Measurements from ENCODE around the gene SLC23A2. TPM values are rescaled to one million over a fixed set of nuclear protein-coding genes. Genes with fewer than 3 reads are reported as not detected.

SLC23A2 gene
- total and polyA plus RNA-seq, 8 donors: 4.3 to 12.9 (median 8.8) TPM

DNA sequence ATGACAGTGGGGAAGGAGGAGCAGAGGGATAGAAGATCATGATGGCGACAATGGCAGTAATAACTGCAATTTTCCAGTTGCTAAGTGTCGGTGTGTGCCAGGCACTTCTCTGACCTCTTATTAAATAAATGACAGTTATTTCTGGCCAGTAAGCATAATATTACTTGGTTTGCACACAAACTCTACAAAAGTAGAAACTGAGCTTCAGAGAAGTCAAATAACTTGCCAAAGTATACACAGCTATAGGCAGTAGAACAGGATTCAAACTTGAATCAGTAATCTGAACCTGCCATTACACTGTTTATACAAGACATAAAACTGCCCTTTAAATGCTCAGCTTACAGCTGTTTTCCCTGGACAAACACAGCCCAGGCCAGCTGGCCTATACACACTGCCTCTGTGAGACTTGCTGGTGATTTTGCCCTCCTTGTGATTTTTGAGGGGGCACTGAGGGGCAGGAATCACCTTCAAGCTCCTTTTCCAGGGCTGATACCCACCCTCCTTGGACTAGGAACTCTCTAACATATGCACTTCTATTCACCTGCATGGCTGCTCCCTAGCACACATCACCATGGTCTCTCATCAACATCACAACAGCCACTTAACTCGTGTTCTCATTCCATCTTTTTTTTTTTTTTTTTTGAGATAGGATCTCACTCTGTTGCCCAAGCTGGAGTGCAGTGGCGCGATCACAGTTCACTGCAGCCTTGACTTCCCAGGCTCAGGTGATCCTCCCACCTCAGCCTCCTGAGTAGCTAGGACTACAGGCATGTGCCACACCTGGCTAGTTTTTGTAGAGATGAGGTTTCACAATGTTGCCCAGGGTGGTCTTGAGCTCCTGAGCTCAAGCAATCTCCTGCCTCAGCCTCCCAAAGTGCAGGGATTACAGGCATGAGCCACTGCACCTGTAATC is 63.6 kb downstream of the SLC23A2 start:
- DNase-seq (peak in 1 of 6 donors; percentile 25), FAIRE-seq (no peak), ATAC-seq (peak; percentile 84 to 93 (median 92))
- TF ChIP-seq, protein P1, sequence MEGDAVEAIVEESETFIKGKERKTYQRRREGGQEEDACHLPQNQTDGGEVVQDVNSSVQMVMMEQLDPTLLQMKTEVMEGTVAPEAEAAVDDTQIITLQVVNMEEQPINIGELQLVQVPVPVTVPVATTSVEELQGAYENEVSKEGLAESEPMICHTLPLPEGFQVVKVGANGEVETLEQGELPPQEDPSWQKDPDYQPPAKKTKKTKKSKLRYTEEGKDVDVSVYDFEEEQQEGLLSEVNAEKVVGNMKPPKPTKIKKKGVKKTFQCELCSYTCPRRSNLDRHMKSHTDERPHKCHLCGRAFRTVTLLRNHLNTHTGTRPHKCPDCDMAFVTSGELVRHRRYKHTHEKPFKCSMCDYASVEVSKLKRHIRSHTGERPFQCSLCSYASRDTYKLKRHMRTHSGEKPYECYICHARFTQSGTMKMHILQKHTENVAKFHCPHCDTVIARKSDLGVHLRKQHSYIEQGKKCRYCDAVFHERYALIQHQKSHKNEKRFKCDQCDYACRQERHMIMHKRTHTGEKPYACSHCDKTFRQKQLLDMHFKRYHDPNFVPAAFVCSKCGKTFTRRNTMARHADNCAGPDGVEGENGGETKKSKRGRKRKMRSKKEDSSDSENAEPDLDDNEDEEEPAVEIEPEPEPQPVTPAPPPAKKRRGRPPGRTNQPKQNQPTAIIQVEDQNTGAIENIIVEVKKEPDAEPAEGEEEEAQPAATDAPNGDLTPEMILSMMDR (IDR thresholded peaks at IDR 0.05): no peak
- intact Hi-C loops (cut with DNase I): no loop called here
- Histone ChIP-seq H3K4me1 (peaks cover 0 to 7% (median 0%) of the 10 kb centered on the region in 3 donors), H3K27me3 (no peaks in the 10 kb centered on the region), H3K9me3 (no peaks in the 10 kb centered on the region), H3K36me3 (no peaks in the 10 kb centered on the region), H3K27ac (no peak overlapping the region), H3K4me3 (no peak overlapping the region)
- 44 to 48% methylated on average over 5 of the region's 5 CpGs for WGBS, 2 donors

DNA sequence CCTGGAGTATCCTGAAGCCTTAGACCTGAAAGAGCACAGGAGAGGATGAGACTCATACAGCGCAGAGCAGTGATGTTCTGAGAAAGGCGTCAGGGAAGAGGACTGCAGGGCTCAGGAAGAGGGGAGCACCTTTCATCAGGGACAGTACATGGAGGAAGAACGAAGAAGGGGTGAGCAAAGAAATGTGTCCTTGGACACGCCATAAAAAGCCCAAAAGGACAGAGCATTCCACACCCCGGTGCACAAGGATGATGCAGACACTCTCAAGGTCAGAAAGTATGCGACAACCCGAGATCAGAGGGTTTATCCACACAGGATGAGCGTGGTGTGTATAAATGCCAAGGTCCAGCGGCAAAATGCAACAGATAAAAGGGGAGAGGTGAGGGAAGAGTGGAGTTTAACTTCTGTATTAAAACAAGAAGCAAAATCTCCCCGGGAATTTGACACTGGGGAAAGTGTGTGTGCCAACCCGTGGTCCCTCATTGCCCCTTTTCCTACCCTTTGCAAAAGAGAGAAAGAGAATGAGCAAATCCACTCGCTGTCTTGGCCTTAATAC is 64.4 kb downstream of the SLC23A2 start:
- intact Hi-C loops (cut with DNase I): no loop called here
- no peak overlapping the region for H3K4me3 ChIP-seq
- DNase-seq: no peak
- H3K9me3 ChIP-seq: no peaks in the 10 kb centered on the region
- H3K27me3 ChIP-seq: no peaks in the 10 kb centered on the region
- peaks cover 0 to 7% (median 0%) of the 10 kb centered on the region in 3 donors for H3K4me1 ChIP-seq
- TF ChIP-seq, protein P1 (IDR thresholded peaks at IDR 0.05): no peak
- no peak for ATAC-seq
- no peak for FAIRE-seq
- 54 to 67% methylated on average over 12 of the region's 12 CpGs for WGBS, 2 donors
- peaks cover 0 to 5% (median 0%) of the 10 kb centered on the region in 3 donors for H3K36me3 ChIP-seq
- H3K27ac ChIP-seq: no peak overlapping the region

DNA sequence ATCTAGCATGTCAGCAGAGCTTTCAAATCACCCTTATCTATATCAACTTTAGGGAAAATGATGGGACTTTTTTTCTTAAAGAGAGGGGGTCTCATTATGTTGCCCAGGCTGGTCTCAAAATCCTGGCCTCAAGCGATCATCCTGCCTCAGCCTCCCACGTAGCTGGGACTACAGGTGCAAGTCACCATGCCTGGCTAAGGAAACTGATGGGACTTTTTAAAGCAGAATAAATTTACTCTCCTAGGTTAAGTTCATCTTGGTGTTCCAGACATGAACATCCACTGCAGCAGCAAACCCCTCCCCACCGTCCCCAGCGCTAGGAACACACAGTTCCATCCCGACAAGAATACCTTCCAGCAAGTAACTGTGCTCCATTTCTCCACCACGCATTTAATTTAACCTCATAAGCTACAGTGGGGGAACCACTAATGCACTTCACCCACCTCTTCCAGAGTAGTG is 64.9 kb downstream of the SLC23A2 start:
- Histone ChIP-seq H3K4me3 (no peak overlapping the region), H3K4me1 (peaks cover 0 to 7% (median 0%) of the 10 kb centered on the region in 3 donors), H3K27me3 (no peaks in the 10 kb centered on the region), H3K36me3 (peaks cover 0 to 6% (median 0%) of the 10 kb centered on the region in 3 donors), H3K27ac (no peak overlapping the region), H3K9me3 (no peaks in the 10 kb centered on the region)
- ATAC-seq (no peak), FAIRE-seq (no peak), DNase-seq (no peak)
- 93 to 100% methylated on average over 6 of the region's 6 CpGs for WGBS, 2 donors
- TF ChIP-seq, protein P1 (IDR thresholded peaks at IDR 0.05): no peak
- intact Hi-C loops (cut with DNase I): no loop called here

DNA sequence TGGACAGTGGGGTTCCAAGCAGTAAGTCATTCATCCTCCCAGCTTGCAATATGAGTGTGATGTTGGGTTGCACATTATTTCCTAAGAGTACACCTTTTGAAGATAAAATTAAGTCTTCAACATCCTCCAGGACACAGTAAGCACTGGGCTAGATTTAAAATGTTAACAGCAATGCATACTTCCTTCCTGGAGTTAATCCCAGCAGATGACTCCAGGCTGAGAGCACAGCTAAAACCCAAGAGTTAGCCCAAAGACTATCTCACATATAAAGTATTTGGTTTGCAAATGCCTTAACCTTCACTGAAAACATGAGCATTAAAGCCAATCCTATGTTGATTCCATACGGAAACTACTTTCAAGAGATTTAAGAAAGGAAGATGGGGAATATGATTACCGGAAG is 69.2 kb downstream of the SLC23A2 start:
- intact Hi-C loops (cut with DNase I): no loop called here
- H3K27ac ChIP-seq: no peak overlapping the region
- H3K4me3 ChIP-seq: no peak overlapping the region
- TF ChIP-seq, protein P1 (IDR thresholded peaks at IDR 0.05): no peak
- no peak for ATAC-seq
- DNase-seq: no peak
- WGBS, 2 donors: 93 to 94% methylated on average over 2 of the region's 2 CpGs
- no peaks in the 10 kb centered on the region for H3K9me3 ChIP-seq
- no peaks in the 10 kb centered on the region for H3K27me3 ChIP-seq
- FAIRE-seq: no peak
- H3K36me3 ChIP-seq: peaks cover 0 to 6% (median 0%) of the 10 kb centered on the region in 3 donors
- H3K4me1 ChIP-seq: peaks cover 0 to 1% (median 0%) of the 10 kb centered on the region in 3 donors
